Hematopoietic multipotent progenitor cell treated with erythropoietin and hydrocortisone succinate and interleukin-3 and kit ligand, for 8 days (in vitro differentiated cells): ENCODE measurements around the gene HTR3E.
"Not testable (repeated sequence)": the region's sequence is repeated elsewhere in the genome, so short reads cannot be mapped to it uniquely, and the experiment has no call there.

ENCODE experiments used
- DNase-seq: peaks from one replicate; pipeline ENCODE4 v3.0.0-alpha.2; 2015

HTR3E gene, protein sequence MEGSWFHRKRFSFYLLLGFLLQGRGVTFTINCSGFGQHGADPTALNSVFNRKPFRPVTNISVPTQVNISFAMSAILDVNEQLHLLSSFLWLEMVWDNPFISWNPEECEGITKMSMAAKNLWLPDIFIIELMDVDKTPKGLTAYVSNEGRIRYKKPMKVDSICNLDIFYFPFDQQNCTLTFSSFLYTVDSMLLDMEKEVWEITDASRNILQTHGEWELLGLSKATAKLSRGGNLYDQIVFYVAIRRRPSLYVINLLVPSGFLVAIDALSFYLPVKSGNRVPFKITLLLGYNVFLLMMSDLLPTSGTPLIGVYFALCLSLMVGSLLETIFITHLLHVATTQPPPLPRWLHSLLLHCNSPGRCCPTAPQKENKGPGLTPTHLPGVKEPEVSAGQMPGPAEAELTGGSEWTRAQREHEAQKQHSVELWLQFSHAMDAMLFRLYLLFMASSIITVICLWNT

GRCh38 chr3:184096811-184097383 lies at the start of gene HTR3E:
Gene HTR3E, plus strand, starts transcription at chr3:184097064. Its CDS starts 466 bp downstream, at chr3:184097530.
- no peak for DNase-seq

DNA sequence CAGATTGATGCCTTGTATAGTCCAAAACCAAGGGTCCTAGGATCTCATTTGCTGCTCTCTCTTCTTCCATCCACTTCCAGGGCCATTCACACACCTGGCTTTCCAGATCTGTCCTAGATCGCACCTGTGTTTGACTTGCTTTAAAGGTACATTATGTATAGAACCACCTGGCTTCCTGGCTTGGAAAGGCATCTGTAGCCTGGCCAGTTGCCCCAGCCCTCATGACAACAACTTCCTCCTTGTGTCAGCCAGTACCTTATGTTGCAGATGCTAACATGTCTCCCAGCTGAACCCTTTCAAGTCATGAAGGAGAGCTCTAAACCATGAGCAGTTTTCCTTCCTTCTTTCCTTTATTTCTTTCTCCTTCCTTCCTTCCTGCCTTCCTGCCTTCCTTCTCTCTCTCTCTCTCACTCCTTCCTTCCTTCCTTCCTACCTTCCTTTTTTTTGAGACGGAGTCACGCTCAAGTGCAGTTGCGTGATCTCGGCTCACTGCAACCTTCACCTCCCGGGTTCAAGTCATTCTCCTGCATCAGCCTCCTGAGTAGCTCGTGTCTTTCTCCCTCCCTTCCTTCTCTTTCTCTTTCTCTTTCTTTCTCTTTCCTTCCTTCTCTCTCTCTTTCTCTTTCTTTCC lies 46.5 kb upstream of the HTR3E start:
- no peak for DNase-seq

DNA sequence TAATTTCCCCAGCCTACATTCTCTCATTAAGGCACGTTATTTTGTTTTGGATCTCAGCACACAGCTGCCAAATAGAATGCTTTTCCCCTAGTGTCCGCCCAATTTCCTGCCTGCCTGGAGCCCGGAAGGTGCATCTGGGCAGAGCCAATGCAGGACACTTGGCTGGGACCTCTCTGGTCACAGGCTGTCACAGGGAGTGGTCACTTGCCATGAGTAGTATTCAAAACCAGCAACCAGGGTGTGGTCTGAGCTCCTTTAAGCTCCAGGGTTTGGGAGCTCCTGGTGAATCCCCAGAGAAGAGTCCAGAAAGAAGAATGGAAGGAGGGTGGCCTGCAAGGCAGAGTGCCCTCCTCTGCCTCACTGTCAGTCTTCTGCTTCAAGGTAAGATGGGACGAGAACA lies 44.1 kb upstream of the HTR3E start, which contains the start of gene HTR3C:
Gene HTR3C, plus strand, starts transcription at position 281 of the 400 bp plus-strand sequence. Its CDS starts 34 bp downstream, at position 315.
- no peak for DNase-seq

- DNase-seq: no peak
Observed at GRCh38 chr3:184058029-184058428, 38.8 kb upstream of the HTR3E start.

GRCh38 chr3:184059424-184059823 lies 37.4 kb upstream of the HTR3E start:
- peak; percentile 63 for DNase-seq

DNA sequence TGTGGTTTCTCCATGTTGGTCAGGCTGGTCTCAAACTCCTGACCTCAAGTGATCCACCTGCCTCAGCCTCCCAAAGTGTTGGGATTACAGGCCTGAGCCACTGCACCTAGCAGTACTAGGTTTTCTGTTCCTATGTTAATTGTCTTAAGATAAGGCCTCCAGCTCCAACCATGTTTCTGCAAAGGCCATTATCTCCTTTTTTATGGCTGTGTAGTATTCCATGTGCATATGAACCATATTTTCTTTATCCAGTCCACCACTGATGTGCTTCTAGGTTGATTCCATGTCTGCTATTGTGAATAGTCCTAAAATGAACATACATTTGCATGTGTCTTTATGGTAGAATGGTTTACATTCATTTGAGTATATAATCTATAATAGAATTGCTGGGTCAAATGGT lies 34.2 kb upstream of the HTR3E start:
- DNase-seq: no peak

DNA sequence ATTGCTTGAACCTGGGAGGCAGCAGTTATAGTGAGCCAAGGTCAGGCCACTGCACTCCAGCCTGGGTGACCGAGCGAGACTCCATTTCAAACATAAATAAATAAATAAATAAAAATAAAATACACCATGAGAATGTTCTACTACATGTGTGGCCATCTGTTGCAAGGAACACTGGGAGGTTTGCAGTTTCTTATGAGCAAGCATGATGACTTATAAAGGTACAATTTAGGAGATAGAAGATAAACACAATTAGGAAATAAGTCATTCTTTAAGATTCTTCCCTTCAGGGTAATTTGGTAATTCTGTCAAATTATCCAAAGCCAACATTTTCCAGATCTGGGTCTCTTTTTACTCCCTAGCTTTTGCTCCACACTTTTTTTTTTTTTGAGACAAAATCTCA lies 30.7 kb upstream of the HTR3E start:
- DNase-seq: no peak

DNA sequence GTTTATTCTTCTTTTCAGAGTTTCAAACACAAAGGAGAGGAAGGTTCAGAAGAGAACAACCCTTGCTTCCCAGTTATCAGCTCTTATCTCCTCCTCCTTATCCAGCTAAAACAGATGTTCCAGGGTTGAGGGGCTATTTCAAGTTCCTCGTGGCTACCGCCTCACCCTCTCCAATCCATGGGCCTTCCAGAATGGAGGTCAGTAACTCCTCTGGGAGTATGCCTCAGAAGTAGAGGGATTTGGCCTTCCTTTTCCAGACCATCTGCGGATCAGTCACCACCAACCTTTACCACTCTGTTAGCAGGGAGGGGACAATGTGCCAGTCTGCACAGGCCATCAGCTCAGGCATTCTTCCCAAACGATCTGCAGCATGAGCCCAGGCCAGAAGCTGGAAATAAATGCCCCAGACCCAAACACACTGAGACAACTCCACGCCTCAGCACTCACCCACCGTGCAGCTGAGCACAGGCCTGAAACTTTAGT lies 29.2 kb upstream of the HTR3E start:
- peak; percentile 81 for DNase-seq

DNA sequence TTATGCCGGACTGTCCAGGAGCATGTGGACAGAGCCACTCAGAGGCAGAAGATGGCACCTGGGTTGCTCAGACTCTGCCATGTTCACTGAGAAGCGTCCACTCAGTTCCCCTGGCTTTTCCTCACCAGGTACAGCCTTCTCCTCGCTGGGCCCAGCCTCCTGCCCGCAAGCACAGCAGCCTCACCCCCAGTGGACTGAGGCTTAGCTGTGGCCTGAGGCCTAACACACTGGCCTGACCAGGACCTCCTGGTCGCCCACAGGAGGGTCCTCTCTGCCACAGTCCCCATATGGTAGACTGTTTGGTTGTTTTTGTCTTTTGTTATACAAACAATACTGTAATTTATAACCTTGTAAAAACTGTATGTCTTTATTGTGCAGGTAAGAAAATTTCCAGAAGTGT lies 28.5 kb upstream of the HTR3E start:
- no peak for DNase-seq

GRCh38 chr3:184071142-184071541 lies 25.7 kb upstream of the HTR3E start:
- not testable (repeated sequence) for DNase-seq

GRCh38 chr3:184073621-184074020 lies 23.2 kb upstream of the HTR3E start:
- DNase-seq: no peak

GRCh38 chr3:184075901-184076300 lies 21.0 kb upstream of the HTR3E start:
- no peak for DNase-seq

- no peak for DNase-seq
Observed at GRCh38 chr3:184077881-184078280, 19.0 kb upstream of the HTR3E start.

DNA sequence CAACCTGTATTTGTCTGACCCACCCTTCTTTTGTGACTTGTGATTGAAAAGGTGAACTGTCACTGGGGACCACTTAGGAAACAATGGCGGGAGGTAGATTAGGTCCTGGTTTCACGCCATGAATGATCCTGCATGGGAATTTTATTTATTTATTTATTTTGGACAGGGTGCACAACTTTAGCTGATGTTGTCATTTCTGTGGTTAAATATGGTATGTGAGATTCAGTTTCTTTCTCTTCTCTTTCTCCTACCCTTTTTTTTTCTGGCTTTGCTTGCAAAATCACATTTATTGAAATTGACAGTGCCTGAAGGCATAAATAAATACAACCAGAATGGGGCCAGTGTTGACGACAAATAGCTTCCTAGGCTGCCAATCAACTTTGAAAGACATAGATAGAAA lies 18.0 kb upstream of the HTR3E start:
- no peak for DNase-seq

- DNase-seq: no peak
Observed at GRCh38 chr3:184081116-184081830, 15.6 kb upstream of the HTR3E start.

- DNase-seq: no peak
Observed at GRCh38 chr3:184082034-184082433, 14.8 kb upstream of the HTR3E start.

DNA sequence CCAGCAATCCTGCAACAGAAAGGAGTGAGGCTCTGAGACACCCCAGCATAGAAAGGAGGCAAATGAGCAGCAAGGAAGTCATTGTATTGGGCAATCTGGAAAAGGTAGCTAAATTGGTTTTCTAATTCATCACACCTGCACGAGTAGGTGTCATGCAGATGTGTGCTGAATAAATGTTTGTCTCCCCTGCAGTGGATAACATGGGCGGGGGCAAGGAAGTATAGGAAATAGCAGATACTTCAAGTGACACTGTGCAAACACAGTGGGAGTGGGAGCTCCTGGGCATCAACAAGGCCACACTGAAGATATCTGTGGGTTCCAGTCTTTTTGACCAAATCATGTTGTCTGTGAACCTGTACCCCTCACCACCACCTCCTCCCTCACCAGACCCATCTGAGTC lies 14.4 kb upstream of the HTR3E start:
- DNase-seq: no peak

DNA sequence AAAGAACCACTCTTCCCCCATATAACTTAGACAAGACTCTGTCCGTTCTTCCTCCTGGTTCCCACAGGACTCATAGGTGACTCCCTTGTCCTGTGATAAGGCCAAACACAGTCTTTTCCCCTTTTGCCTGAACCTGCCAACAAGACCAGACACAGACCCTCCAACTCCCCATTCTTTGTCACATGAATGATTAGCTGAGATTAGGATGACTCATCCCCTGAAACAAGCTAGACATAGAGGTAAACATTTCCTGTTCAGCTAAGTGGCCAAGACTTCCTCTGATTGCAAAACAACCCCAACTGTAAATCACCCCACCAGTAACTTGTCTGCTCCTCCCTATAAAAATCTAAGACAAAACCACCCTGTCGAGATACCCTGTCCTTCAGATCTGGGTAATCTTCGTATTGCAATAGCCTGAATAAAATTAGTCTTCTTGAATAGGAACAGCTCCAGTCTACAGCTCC lies 11.4 kb upstream of the HTR3E start:
- DNase-seq: no peak

DNA sequence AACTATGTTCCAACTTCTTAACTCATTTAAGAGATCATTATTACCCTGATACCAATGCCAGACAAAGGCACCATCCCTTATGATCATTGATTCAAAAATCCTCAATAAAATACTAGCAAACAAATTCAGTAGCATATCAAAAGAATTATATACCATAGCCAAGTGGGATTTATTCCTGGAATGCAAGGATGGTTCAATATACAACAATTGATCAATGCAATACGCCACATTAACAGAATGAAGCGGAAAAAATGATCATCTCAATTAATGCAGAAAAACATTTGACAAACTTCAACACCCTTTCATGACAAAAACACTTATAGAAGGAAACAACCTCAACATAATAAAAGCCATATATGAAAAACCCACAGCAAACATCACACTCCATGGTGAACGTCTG lies 4.7 kb upstream of the HTR3E start:
- DNase-seq: no peak

- DNase-seq: no peak
Observed at GRCh38 chr3:184097556-184097955, 692 bp downstream of the HTR3E start.

DNA sequence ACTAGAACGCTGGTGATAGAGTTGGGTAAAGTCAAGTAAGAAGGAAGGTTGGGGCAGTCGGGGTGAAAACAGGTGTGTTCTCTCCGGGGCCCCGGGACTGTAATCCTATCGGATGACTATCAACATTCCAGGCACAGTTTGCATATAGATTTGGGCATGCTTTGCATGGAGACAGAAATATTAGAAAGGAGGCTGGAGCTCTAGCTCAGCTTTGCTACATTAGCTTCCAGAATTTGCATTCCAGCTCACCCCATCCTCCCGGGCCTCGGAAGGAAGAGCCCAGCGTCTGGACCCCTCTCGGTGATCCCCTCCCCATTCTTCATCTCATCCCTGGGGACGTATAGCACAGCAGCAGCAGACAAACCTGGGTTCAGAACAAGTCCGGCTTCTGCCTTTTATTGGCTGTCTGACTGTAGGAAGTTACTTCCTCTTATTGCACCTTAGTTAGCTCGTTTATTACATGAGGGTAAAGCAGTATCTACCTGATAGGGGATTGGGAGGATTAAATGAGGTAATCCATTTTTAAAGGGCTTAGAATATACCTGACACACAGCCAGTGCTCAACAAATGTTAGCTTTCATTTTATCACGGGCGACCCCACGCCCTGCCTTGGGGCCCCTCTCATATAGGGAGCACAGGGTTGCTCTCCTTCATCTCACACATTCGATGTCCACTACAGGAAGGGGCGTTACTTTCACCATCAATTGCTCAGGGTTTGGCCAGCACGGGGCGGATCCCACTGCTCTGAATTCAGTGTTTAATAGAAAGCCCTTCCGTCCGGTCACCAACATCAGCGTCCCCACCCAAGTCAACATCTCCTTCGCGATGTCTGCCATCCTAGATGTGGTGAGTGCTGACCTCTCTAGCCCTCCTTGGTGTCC lies 3.2 kb downstream of the HTR3E start:
- no peak for DNase-seq

DNA sequence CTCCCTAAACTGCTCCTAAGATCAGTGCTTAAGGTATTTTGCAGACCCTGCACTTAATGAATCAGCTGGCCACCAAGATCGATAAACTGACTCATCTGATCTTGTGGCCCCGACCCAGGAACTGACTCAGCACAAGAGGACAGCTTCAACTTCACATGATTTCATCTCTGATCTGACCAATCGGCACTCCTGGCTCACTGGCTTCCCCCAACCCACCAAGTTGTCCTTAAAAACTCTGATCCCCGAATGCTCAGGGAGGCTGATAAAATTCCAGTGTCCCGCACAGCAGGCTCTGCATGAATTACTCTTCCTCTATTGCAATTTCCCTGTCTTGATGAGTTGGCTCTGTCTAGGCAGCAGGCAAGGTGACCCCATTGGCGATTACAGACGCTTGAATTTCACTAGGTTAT lies 13.5 kb downstream of the HTR3E start:
- peak; percentile 25 for DNase-seq
